GM18505 (cell line): ENCODE results near the gene ZNF212.

Experiments
- ATAC-seq: cut with Tn5 transposase; IDR thresholded peaks from one replicate; pipeline ENCODE4 v1.9.1; 2021; ENCODE audit not compliant: unreplicated experiment
- POLR2A ChIP-seq: IDR thresholded peaks from 4 replicates; pipeline ENCODE4 v1.6.1; 2011; ENCODE audit warnings: borderline replicate concordance; ENCODE audit not compliant: insufficient read depth, insufficient read length; ENCODE audit errors: extremely low read depth

ZNF212 gene

DNA sequence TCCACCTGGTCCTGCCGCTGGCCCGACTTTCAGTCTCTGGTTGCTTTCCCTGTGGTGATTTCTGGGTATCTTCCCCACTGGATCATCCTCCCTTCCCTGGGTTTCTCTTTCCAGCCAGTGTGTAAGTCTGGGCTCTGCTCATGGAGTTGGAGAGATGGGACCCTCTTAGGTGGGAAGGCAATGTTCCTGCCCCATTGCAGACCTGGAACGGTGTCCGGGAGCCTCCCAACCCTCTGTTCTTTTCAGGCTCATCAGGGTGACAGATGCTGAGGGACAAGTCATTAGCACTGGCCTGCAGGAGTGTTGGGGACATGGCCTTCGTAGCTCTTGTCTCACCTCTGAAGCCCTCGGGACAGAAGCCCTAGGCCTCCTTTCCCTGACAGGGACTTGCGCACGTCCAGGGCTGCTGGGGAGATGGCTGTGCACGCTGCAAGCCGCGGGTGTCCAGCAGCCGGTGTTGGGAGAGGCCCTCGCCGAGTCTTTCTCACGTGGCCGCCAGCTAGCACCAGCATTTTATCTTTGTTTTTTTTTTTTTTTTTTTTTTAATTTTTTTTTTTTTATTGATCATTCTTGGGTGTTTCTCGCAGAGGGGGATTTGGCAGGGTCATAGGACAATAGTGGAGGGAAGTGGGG is 39.8 kb downstream of the ZNF212 start:
- no peak for TF ChIP-seq POLR2A
- ATAC-seq = no peak

GRCh38 chr7:149280151-149280550 is 40.7 kb downstream of the ZNF212 start:
- TF ChIP-seq POLR2A = no peak
- no peak for ATAC-seq

GRCh38 chr7:149280661-149281507 is 41.4 kb downstream of the ZNF212 start:
- ATAC-seq = no peak
- TF ChIP-seq POLR2A = no peak

GRCh38 chr7:149281508-149282330 is 42.3 kb downstream of the ZNF212 start:
- no peak for ATAC-seq
- no peak for TF ChIP-seq POLR2A

DNA sequence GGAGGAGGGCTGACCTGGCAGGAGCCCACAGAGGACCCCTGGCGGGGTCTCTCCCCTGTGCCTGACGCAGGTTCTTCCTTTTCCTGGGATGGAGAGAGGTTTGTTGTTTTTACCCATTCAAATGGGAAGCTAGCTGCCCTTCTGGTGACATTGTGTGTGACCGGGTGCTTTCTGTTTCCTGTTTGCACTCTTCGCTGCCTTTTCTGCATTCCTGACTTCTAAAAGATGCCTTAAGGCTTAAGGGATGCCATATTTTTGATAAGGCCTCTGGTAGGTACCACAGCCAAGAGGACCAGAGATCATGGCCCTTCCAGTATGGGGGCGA is 42.8 kb downstream of the ZNF212 start:
- no peak for TF ChIP-seq POLR2A
- no peak for ATAC-seq

DNA sequence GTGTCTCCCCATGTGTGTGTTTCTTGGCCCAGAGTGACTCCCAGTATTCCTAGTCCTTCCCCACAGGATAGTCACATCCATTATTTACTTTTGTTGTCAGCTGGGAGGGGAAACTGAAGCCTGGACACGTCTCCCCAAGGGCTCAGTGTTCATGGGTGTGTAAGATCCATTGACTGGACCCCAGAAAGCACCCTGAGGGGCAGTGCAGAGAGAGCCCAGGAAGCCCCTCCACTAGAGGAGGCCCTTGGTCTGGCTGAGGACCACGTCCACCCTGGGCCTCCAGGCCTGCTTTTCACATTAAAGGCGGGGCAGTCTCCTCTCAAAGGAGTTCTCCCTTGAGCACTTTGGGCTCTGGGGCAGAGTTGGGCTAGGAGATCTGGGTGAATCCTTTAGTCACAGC is 43.9 kb downstream of the ZNF212 start:
- ATAC-seq = no peak
- no peak for TF ChIP-seq POLR2A

- no peak for TF ChIP-seq POLR2A
- ATAC-seq = no peak
Observed at GRCh38 chr7:149284343-149284742, 44.9 kb downstream of the ZNF212 start.

GRCh38 chr7:149284850-149285585 is 45.6 kb downstream of the ZNF212 start:
- peak; percentile 94 for ATAC-seq
- TF ChIP-seq POLR2A = peak; percentile 60

- TF ChIP-seq POLR2A = no peak
- no peak for ATAC-seq
Observed at GRCh38 chr7:149285603-149286002, 46.2 kb downstream of the ZNF212 start.

DNA sequence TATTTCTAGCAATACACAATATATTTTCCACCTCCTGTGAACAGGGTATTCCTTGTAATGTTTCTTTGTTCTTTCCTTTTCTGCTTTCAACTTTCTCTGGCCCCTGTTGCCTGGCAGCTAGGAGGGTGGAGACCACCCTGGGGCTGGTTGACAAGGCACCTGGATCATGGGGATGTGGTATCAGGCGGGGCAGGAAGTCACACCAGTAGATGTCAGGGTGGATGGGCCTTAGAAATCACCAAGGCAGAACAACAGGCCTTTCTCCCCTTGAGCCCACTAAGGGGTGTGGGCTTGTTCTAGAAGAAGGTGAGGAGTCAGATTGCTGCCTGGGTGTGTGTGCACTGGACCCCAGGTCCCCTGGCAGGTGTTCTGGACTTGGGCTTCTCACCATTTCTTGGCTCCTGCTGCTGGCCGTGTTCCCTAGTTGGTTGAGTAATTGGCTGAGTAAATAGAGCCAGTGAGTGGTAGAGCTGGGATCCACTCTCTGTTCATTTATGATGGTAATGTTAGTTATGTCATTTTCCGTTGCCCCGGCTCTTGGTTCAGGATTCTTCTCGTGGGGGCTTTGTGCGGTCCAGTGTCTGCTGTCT is 47.5 kb downstream of the ZNF212 start:
- no peak for TF ChIP-seq POLR2A
- ATAC-seq = no peak

DNA sequence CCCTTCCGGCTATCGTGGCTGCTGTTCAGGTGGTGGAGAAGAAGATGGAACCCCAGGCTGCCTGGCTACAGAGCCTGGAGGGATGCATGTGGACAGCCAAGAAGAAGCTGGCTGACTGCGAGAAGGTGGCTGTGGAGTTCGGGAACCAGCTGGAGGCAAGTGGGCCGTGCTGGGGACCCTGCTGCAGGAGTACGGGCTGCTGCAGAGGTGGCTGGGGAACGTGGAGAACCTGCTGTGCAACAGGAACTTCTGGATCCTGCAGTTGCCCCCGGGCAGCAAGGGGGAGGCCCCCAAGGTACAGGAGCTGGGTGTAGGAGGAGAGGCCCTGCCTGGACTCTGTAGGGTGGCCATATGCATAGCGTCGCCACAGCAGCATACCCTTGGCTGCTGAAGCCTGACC is 48.2 kb downstream of the ZNF212 start:
- TF ChIP-seq POLR2A = no peak
- no peak for ATAC-seq

GRCh38 chr7:149289262-149289661 is 49.8 kb downstream of the ZNF212 start:
- no peak for ATAC-seq
- no peak for TF ChIP-seq POLR2A

DNA sequence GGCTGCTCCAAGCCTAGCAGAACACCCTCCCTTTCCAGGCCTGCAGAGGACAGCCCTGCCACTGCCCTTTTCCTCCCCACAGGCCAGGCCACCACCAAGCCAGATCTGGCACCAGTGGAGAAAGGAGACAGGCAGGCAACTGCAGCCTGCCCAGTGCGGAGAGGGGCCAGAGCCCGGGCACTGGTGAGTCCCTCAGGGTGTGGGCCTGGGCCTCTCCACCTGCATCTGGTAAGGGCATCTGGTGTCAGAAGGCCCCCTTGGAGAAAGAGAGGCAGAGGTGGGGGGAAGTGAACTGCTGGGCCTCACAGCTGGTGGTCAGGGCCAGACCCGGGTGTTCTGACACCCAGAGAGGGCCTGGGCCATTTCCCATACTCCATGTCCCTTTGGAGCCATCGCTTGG is 50.4 kb downstream of the ZNF212 start:
- no peak for ATAC-seq
- TF ChIP-seq POLR2A = no peak
